C4-2B (cell line): ENCODE results near the gene SFRP4.

ENCODE experiments used
- H3K27ac ChIP-seq: fragments of 450-650 bp; 2 replicates; pipeline ENCODE4 v1.5.1; 2017
- CTCF ChIP-seq: fragments of 450-650 bp; conservative IDR thresholded peaks from 2 replicates; pipeline ENCODE4 v1.5.1; 2017; ENCODE audit warnings: mild to moderate bottlenecking
- ZFX ChIP-seq: fragments of 450-650 bp; IDR thresholded peaks from 2 replicates; pipeline ENCODE4 v1.6.1; 2017

Gene SFRP4

GRCh38 chr7:37923996-37924395 lies 7.4 kb upstream of the SFRP4 start:
- no peak for TF ChIP-seq ZFX
- no peak for TF ChIP-seq CTCF
- H3K27ac ChIP-seq, result no peak overlapping the region

GRCh38 chr7:37921876-37922275 lies 5.3 kb upstream of the SFRP4 start:
- no peak for TF ChIP-seq CTCF
- no peak for TF ChIP-seq ZFX
- H3K27ac ChIP-seq, result no peak overlapping the region

DNA sequence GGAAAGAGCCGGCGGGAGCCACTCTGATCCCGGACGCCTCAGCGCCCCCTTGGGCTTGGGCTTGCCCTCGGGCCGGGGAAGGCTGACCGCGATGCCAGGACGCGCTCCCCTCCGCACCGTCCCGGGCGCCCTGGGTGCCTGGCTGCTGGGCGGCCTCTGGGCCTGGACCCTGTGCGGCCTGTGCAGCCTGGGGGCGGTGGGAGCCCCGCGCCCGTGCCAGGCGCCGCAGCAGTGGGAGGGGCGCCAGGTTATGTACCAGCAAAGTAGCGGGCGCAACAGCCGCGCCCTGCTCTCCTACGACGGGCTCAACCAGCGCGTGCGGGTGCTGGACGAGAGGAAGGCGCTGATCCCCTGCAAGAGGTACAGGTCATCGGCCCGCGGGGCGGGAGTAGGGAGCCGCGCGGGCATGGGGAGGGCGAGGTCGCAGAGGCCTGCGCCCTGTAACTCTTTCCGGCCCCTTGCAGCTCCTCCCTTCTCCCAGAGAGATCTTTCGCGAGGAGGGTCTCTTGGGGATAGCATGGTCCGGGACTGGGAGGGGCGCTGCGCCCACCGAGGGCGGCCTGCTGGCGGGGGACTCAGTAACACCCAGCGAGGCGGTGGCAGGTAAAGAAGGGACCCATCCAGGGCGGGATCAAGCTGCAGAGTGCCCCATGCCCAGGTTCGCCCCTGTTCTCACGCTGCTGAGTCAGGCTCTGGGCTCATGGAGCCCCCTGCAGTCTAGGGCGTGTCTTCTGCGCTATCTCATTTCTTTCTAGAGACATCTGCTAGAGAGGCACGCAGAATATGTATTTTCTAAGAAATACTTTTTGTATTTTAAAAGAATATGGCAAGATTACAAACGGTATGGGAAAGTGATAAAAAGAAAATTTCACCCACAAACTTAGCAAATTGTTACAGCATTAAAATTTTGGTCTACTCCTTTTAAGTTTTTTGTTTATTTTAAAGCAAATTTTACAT lies 4.5 kb upstream of the SFRP4 start:
- H3K27ac ChIP-seq, result peak overlapping the region; percentile 71
- peak; percentile 14; the same call in 1 of the 2 replicates for TF ChIP-seq CTCF
- peak; percentile 61 for TF ChIP-seq ZFX

- peak; percentile 30 for TF ChIP-seq CTCF
- no peak for TF ChIP-seq ZFX
- H3K27ac ChIP-seq, result peak within 1 kb of the TSS; percentile 71
Measured at GRCh38 chr7:37920305-37920848, 3.8 kb upstream of the SFRP4 start, which contains the start of gene EPDR1. Gene EPDR1, plus strand, starts transcription at chr7:37920640. Its CDS starts 300 bp downstream, at chr7:37920940.

GRCh38 chr7:37918526-37918925 lies 1.9 kb upstream of the SFRP4 start:
- H3K27ac ChIP-seq, result no peak overlapping the region

DNA sequence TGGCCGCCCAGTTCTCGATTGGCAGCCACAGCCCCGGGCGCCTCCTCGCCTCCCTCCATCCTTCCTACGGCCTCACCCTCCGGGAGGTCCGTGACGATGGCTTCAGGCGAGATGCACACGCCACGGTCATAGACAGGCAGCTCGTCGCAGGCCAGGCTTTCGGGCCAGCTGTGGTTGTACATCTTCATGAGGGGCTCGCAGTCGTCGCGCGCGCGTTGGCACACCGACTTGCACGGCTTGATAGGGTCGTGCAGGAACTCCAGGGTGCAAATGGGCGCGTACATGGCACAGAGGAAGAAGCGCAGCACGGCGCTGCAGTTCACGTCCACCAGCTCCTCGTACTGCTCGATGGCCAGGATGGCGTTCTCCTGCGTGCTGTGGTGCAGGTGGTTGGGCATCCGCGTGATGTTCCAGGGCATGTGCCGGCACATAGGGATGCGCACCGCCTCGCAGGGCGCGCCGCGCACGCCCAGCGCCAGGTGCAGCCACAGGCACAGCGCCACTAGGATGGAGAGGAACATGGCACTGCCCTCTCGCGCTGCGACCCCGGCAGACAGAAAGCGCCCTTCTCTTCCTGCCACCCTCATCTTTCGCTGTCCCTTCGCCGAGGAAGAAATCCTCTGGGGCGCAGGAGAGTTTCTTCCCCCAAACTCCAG lies 472 bp downstream of the SFRP4 start:
- TF ChIP-seq CTCF, result no peak
- TF ChIP-seq ZFX, result no peak
- no peak overlapping the region for H3K27ac ChIP-seq

More at GRCh38 chr7:37918526-37918925, 1.9 kb upstream of the SFRP4 start:
- TF ChIP-seq ZFX, result no peak
- TF ChIP-seq CTCF, result no peak; the same call in none of the 2 replicates

DNA sequence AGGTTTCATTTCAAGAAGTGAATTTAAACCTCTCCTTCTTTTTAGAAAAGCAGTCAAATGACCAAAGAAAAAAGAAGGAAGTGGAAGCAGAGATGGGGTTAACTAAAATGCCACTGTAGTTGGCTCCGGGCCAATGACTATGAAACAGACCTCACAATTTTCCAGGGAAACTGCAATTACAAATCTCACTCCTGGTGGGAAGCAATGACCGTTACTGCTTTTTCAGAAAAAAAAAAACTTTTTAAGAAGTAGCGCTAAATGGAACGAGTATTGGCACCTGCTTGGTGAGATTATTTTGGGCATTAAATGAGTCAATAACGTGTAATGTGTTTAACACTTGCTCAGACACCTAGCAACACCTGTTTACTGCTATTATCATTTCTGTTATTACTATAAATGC lies 1.2 kb downstream of the SFRP4 start:
- no peak overlapping the region for H3K27ac ChIP-seq
- no peak for TF ChIP-seq CTCF
- TF ChIP-seq ZFX, result no peak
